H9 (cell line): ENCODE results near the gene ARHGAP1. TPM values are rescaled to one million over a fixed set of nuclear protein-coding genes. Genes with fewer than 3 reads are reported as not detected.

ENCODE experiments used
- DNase-seq: peaks from one replicate; pipeline ENCODE4 v3.0.0-alpha.2; 2017
- H2AFZ ChIP-seq: one replicate; pipeline ENCODE4 v1.6.1; 2013; ENCODE audit warnings: mild to moderate bottlenecking, low read length, control low read depth, moderate library complexity
- H2AK5ac ChIP-seq: 2 replicates; pipeline ENCODE4 v1.6.1; 2013; ENCODE audit warnings: low read length, control low read depth, mixed read lengths; ENCODE audit not compliant: insufficient read length
- H2BK120ac ChIP-seq: one replicate; pipeline ENCODE4 v1.6.1; 2013; ENCODE audit warnings: low read depth, mild to moderate bottlenecking, low read length, control low read depth, inconsistent platforms; ENCODE audit not compliant: poor library complexity, severe bottlenecking
- H2BK12ac ChIP-seq: 2 replicates; pipeline ENCODE4 v1.6.1; 2013; ENCODE audit warnings: low read length, control low read depth, mixed read lengths, low read depth; ENCODE audit not compliant: insufficient read length
- H2BK15ac ChIP-seq: 2 replicates; pipeline ENCODE4 v1.6.1; 2013; ENCODE audit warnings: low read depth, low read length, control low read depth
- H2BK20ac ChIP-seq: one replicate; pipeline ENCODE4 v1.6.1; 2013; ENCODE audit warnings: low read depth, mild to moderate bottlenecking, low read length, control low read depth, inconsistent platforms; ENCODE audit not compliant: poor library complexity, severe bottlenecking
- H2BK5ac ChIP-seq: 2 replicates; pipeline ENCODE4 v1.6.1; 2013; ENCODE audit warnings: low read length, control low read depth, mixed read lengths; ENCODE audit not compliant: insufficient read length
- H3K14ac ChIP-seq: 2 replicates; pipeline ENCODE4 v1.6.1; 2013; ENCODE audit warnings: low read length, control low read depth; ENCODE audit not compliant: insufficient read depth
- H3K18ac ChIP-seq: 2 replicates; pipeline ENCODE4 v1.6.1; 2013; ENCODE audit warnings: low read depth, mild to moderate bottlenecking, mixed read lengths, low read length, control low read depth; ENCODE audit not compliant: insufficient read length
- H3K23ac ChIP-seq: 2 replicates; pipeline ENCODE4 v1.6.1; 2013; ENCODE audit warnings: low read length, control low read depth, mixed read lengths, low read depth; ENCODE audit not compliant: insufficient read length
- H3K23me2 ChIP-seq: 2 replicates; pipeline ENCODE4 v1.6.1; 2013; ENCODE audit warnings: low read depth, mild to moderate bottlenecking, mixed read lengths, low read length, control low read depth; ENCODE audit not compliant: insufficient read length, poor library complexity, severe bottlenecking
- H3K27ac ChIP-seq: 2 replicates; pipeline ENCODE4 v1.5.1; 2013; ENCODE audit warnings: low read length, control low read depth, mixed read lengths, low read depth; ENCODE audit not compliant: insufficient read length
- H3K27me3 ChIP-seq: 2 replicates; pipeline ENCODE4 v1.6.1; 2013; ENCODE audit warnings: low read length, control low read depth, inconsistent platforms; ENCODE audit not compliant: insufficient read depth
- H3K4ac ChIP-seq: 2 replicates; pipeline ENCODE4 v1.6.1; 2013; ENCODE audit warnings: low read depth, mild to moderate bottlenecking, control low read depth, inconsistent platforms, low read length, moderate library complexity
- H3K4me1 ChIP-seq: 2 replicates; pipeline ENCODE4 v1.6.1; 2013; ENCODE audit warnings: low read length, control low read depth, inconsistent platforms; ENCODE audit not compliant: insufficient read depth
- H3K4me2 ChIP-seq: 2 replicates; pipeline ENCODE4 v1.6.1; 2013; ENCODE audit warnings: low read length, control low read depth, mixed read lengths; ENCODE audit not compliant: insufficient read length, insufficient read depth
- H3K56ac ChIP-seq: 2 replicates; pipeline ENCODE4 v1.6.1; 2013; ENCODE audit warnings: low read depth, mild to moderate bottlenecking, mixed read lengths, low read length, control low read depth; ENCODE audit not compliant: insufficient read length
- H3K79me1 ChIP-seq: 2 replicates; pipeline ENCODE4 v1.6.1; 2013; ENCODE audit warnings: low read depth, mild to moderate bottlenecking, moderate library complexity, low read length, control low read depth, inconsistent platforms; ENCODE audit not compliant: insufficient read depth, poor library complexity, severe bottlenecking
- H3K79me2 ChIP-seq: 2 replicates; pipeline ENCODE4 v1.6.1; 2013; ENCODE audit warnings: low read length, control low read depth, inconsistent platforms; ENCODE audit not compliant: insufficient read depth
- H3K9ac ChIP-seq: 2 replicates; pipeline ENCODE4 v1.6.1; 2013; ENCODE audit warnings: low read length, control low read depth, mixed read lengths; ENCODE audit not compliant: insufficient read length; ENCODE audit errors: extremely low read depth
- H3K9me3 ChIP-seq: one replicate; pipeline ENCODE4 v1.6.1; 2013; ENCODE audit warnings: low read depth, low read length, inconsistent platforms; ENCODE audit not compliant: control insufficient read depth
- H3T11ph ChIP-seq: one replicate; pipeline ENCODE4 v1.6.1; 2013; ENCODE audit warnings: mild to moderate bottlenecking, low read length, control low read depth, inconsistent platforms
- H4K20me1 ChIP-seq: one replicate; pipeline ENCODE4 v1.6.1; 2013; ENCODE audit not compliant: control insufficient read depth, insufficient read length, insufficient read depth
- H4K5ac ChIP-seq: 2 replicates; pipeline ENCODE4 v1.6.1; 2013; ENCODE audit warnings: low read depth, mild to moderate bottlenecking, mixed read lengths, low read length, control low read depth; ENCODE audit not compliant: insufficient read length
- H4K8ac ChIP-seq: replicated peaks from 2 replicates; pipeline ENCODE4 v1.6.1; 2013; ENCODE audit warnings: low read length, control low read depth, mixed read lengths, low read depth; ENCODE audit not compliant: insufficient read length
- H4K91ac ChIP-seq: 2 replicates; pipeline ENCODE4 v1.6.1; 2013; ENCODE audit warnings: low read depth, mild to moderate bottlenecking, moderate library complexity, mixed read lengths, low read length, control low read depth; ENCODE audit not compliant: insufficient read length
- H3K27ac Mint-ChIP-seq, 3 experiments: 2 replicates in 2 of 3; 3 replicates in 1 of 3; pipeline ENCODE4 v1.8.0; 2020 to 2021; ENCODE audit warnings: mixed read lengths in 3 of 3, mild to moderate bottlenecking in 1 of 3, moderate library complexity in 1 of 3
- H3K27me3 Mint-ChIP-seq: 2 replicates; pipeline ENCODE4 v1.8.0; 2021; ENCODE audit warnings: low read depth, mild to moderate bottlenecking, moderate library complexity, mixed read lengths
- H3K36me3 Mint-ChIP-seq, 3 experiments: 2 replicates in 2 of 3; 3 replicates in 1 of 3; pipeline ENCODE4 v1.8.0; 2020 to 2021; ENCODE audit warnings: low read depth in 3 of 3, mixed read lengths in 3 of 3; ENCODE audit not compliant: insufficient read depth in 1 of 3
- H3K4me1 Mint-ChIP-seq, 2 experiments: 2 replicates each; pipeline ENCODE4 v1.8.0; 2020; ENCODE audit warnings: mixed read lengths in 2 of 2
- H3K4me3 Mint-ChIP-seq, 2 experiments: 2 replicates in 1 of 2; 3 replicates in 1 of 2; pipeline ENCODE4 v1.8.0; 2020 to 2021; ENCODE audit warnings: mild to moderate bottlenecking in 2 of 2, mixed read lengths in 2 of 2, moderate library complexity in 1 of 2
- H3K9me3 Mint-ChIP-seq, 2 experiments: 2 replicates in 1 of 2; 3 replicates in 1 of 2; pipeline ENCODE4 v1.8.0; 2020; ENCODE audit warnings: mild to moderate bottlenecking in 2 of 2, mixed read lengths in 2 of 2, moderate library complexity in 1 of 2
- total RNA-seq: library from RNA; stranded (reverse); gene quantifications from 2 replicates; pipeline ENCODE4 v1.2.1, GENCODE V29; 2021
- TF ChIP-seq, protein P1 (sequence below): fragments of 200-600 bp; sonication (generic); conservative IDR thresholded peaks from 3 replicates; pipeline ENCODE4 v1.8.0; 2021; ENCODE audit warnings: antibody characterized with exemption, mild to moderate bottlenecking

Gene ARHGAP1
- total RNA-seq, 1 experiment from 2014 or later = 45.3 TPM

DNA sequence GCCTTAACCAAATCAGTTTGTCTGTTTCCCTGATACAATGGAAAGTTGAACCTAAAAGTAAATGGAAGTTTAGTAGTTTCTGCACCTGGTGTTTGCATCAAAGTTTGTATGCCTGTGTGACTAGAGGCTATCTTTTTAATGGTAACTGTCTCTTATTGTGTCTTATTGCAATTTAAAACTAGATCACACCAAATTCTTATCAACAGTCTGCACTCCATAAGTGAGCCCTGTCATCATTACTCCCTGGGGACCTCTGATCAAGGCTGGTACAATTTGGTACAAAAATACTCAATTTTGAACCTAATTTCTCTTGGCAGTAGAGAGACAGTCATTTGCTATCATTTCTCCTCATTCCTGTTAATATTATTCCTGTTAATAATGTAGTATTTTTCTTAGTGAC lies 38.1 kb downstream of the ARHGAP1 start:
- Mint-ChIP-seq H3K4me3 (no peak overlapping the region), H3K4me1 (no peaks in the 10 kb centered on the region), H3K9me3 (no peaks in the 10 kb centered on the region), H3K27me3 (no peaks in the 10 kb centered on the region), H3K36me3 (peaks cover 15 to 75% (median 69%) of the 10 kb centered on the region in 3 experiments; a peak in 6 of 7 replicates), H3K27ac (no peak overlapping the region)
- Histone ChIP-seq H3K4me2 (no peak overlapping the region), H3K18ac (no peak overlapping the region), H2BK20ac (no peak overlapping the region), H3K56ac (no peak overlapping the region), H4K20me1 (no peaks in the 10 kb centered on the region), H2AFZ (no peak overlapping the region), H3K27ac (no peak overlapping the region), H3T11ph (no peak overlapping the region), H3K9me3 (no peaks in the 10 kb centered on the region), H3K79me2 (no peaks in the 10 kb centered on the region), H2BK120ac (no peak overlapping the region), H2BK5ac (no peak overlapping the region), H4K91ac (no peak overlapping the region), H3K23me2 (no peaks in the 10 kb centered on the region), H3K4me1 (no peaks in the 10 kb centered on the region), H4K5ac (no peak overlapping the region), H2AK5ac (no peak overlapping the region), H2BK15ac (no peak overlapping the region), H3K9ac (no peak overlapping the region), H3K79me1 (no peaks in the 10 kb centered on the region), H3K4ac (no peak overlapping the region), H4K8ac (no peak overlapping the region), H3K27me3 (no peaks in the 10 kb centered on the region), H3K14ac (no peak overlapping the region), H3K23ac (no peak overlapping the region), H2BK12ac (no peak overlapping the region)
- DNase-seq = no peak
- TF ChIP-seq, protein P1, sequence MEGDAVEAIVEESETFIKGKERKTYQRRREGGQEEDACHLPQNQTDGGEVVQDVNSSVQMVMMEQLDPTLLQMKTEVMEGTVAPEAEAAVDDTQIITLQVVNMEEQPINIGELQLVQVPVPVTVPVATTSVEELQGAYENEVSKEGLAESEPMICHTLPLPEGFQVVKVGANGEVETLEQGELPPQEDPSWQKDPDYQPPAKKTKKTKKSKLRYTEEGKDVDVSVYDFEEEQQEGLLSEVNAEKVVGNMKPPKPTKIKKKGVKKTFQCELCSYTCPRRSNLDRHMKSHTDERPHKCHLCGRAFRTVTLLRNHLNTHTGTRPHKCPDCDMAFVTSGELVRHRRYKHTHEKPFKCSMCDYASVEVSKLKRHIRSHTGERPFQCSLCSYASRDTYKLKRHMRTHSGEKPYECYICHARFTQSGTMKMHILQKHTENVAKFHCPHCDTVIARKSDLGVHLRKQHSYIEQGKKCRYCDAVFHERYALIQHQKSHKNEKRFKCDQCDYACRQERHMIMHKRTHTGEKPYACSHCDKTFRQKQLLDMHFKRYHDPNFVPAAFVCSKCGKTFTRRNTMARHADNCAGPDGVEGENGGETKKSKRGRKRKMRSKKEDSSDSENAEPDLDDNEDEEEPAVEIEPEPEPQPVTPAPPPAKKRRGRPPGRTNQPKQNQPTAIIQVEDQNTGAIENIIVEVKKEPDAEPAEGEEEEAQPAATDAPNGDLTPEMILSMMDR = no peak
